SK-N-SH (cell line): ENCODE data around the gene MORN5. TPM values are rescaled to one million over a fixed set of nuclear protein-coding genes. Genes with fewer than 3 reads are reported as not detected.

Experiments
- CTCF ChIA-PET: fragments of 300-600, 350-600 bp; formaldehyde crosslinking; extraction: SDS; loops from one replicate; lab custom pipeline; 2021; lab: Yijun Ruan, JAX
- POLR2A ChIA-PET: fragments of 350-600 bp; sonication (Branson Sonifier 250); formaldehyde crosslinking; extraction: SDS; loops from one replicate; lab custom pipeline; 2020; ENCODE audit warnings: antibody characterized with exemption, inconsistent platforms; lab: Yijun Ruan, JAX
- DNase-seq: peaks from one replicate; pipeline ENCODE4 v3.0.0; 2012
- H2AFZ ChIP-seq: fragments of 200-600 bp; sonication (generic); 2 replicates; pipeline ENCODE4 v1.8.1; 2016; ENCODE audit warnings: antibody characterized with exemption, mild to moderate bottlenecking, low read depth
- H3F3A ChIP-seq: fragments of 200-600 bp; sonication (generic); replicated peaks from 2 replicates; pipeline ENCODE3; 2016; ENCODE audit warnings: antibody characterized with exemption, mild to moderate bottlenecking; ENCODE audit not compliant: insufficient read depth
- H3K27ac ChIP-seq, 2 experiments: fragments of 200-500 bp in 1 of 2; fragments of 200-600 bp in 1 of 2; sonication (Bioruptor generic) in 1 of 2; sonication (generic), shearing (Covaris generic) in 1 of 2; 2 replicates each; pipeline versions ENCODE4 v1.5.1 to v1.6.1; 2014 to 2016; ENCODE audit warnings: low read depth in 2 of 2, inconsistent platforms in 1 of 2, low read length in 1 of 2, mild to moderate bottlenecking in 1 of 2, mixed read lengths in 1 of 2
- H3K27me3 ChIP-seq: fragments of 200-600 bp; sonication (generic), shearing (Covaris generic); 2 replicates; pipeline ENCODE4 v1.6.1; 2016; ENCODE audit warnings: mixed run types; ENCODE audit not compliant: insufficient read depth
- H3K36me3 ChIP-seq, 2 experiments: fragments of 200-500 bp in 1 of 2; fragments of 200-600 bp in 1 of 2; sonication (Bioruptor generic) in 1 of 2; sonication (generic) in 1 of 2; replicated peaks in 1 of 2; 2 replicates each; pipeline versions ENCODE3 to v1.5.1; 2014 to 2016; ENCODE audit warnings: low read length in 1 of 2, mild to moderate bottlenecking in 1 of 2; ENCODE audit not compliant: insufficient read depth in 2 of 2, control insufficient read depth in 1 of 2
- H3K4me1 ChIP-seq, 2 experiments: fragments of 200-500 bp in 1 of 2; fragments of 200-600 bp in 1 of 2; sonication (Bioruptor generic) in 1 of 2; sonication (generic), shearing (Covaris generic) in 1 of 2; 2 replicates each; pipeline versions ENCODE4 v1.5.1 to v1.6.1; 2014 to 2016; ENCODE audit warnings: low read depth in 1 of 2, low read length in 1 of 2, mixed run types in 1 of 2; ENCODE audit not compliant: insufficient read depth in 2 of 2, control insufficient read depth in 1 of 2
- H3K4me2 ChIP-seq: fragments of 200-600 bp; sonication (generic), shearing (Covaris generic); 2 replicates; pipeline ENCODE4 v1.6.1; 2017; ENCODE audit warnings: mixed run types
- H3K4me3 ChIP-seq, 2 experiments: fragments of 200-500 bp in 1 of 2; fragments of 200-600 bp in 1 of 2; sonication (Bioruptor generic) in 1 of 2; sonication (generic), shearing (Covaris generic) in 1 of 2; 2 replicates each; pipeline versions ENCODE4 v1.5.1 to v1.8.1; 2014 to 2016; ENCODE audit warnings: low read depth in 2 of 2, inconsistent platforms in 1 of 2, low read length in 1 of 2, mild to moderate bottlenecking in 1 of 2, mixed read lengths in 1 of 2, moderate library complexity in 1 of 2
- H3K79me2 ChIP-seq: fragments of 200-600 bp; sonication (generic); 2 replicates; pipeline ENCODE4 v1.8.1; 2017; ENCODE audit warnings: mild to moderate bottlenecking; ENCODE audit not compliant: insufficient read depth
- H3K9ac ChIP-seq: fragments of 200-600 bp; sonication (generic); 2 replicates; pipeline ENCODE4 v1.6.1; 2017; ENCODE audit warnings: mixed run types
- H3K9me2 ChIP-seq: fragments of 200-600 bp; sonication (generic); 2 replicates; pipeline ENCODE4 v1.6.1; 2017; ENCODE audit warnings: mixed run types
- H3K9me3 ChIP-seq: fragments of 200-600 bp; sonication (generic); 2 replicates; pipeline ENCODE4 v1.6.1; 2017; ENCODE audit warnings: mixed run types, mild to moderate bottlenecking, moderate library complexity
- H4K20me1 ChIP-seq: fragments of 200-600 bp; sonication (generic); 2 replicates; pipeline ENCODE4 v1.6.1; 2017; ENCODE audit warnings: mild to moderate bottlenecking, mixed run types; ENCODE audit not compliant: insufficient read depth
- CHD2 ChIP-seq: fragments of 150-350 bp; IDR thresholded peaks from 2 replicates; pipeline ENCODE4 v1.6.1; 2018; ENCODE audit warnings: low read length; ENCODE audit not compliant: partially characterized antibody
- EP300 ChIP-seq, 2 experiments: IDR thresholded peaks; 2 replicates each; pipeline versions ENCODE4 v1.4.0 to v1.6.1; 2012; ENCODE audit warnings: borderline replicate concordance in 1 of 2, low read depth in 1 of 2, low read length in 1 of 2
- FOSL2 ChIP-seq: IDR thresholded peaks from 2 replicates; pipeline ENCODE4 v1.4.0; 2012; ENCODE audit warnings: low read depth, mild to moderate bottlenecking, moderate library complexity, borderline replicate concordance
- MAX ChIP-seq: IDR thresholded peaks from 2 replicates; pipeline ENCODE4 v1.4.0; 2012; ENCODE audit warnings: low read depth
- MEF2A ChIP-seq: IDR thresholded peaks from 2 replicates; pipeline ENCODE4 v1.4.0; 2012; ENCODE audit warnings: low read depth, borderline replicate concordance
- MXI1 ChIP-seq: IDR thresholded peaks from 2 replicates; pipeline ENCODE4 v1.6.1; 2012; ENCODE audit warnings: mild to moderate bottlenecking, low read depth, low read length, improper control_type of control experiment
- POLR2AphosphoS5 ChIP-seq: IDR thresholded peaks from 2 replicates; pipeline ENCODE4 v1.6.1; 2012; ENCODE audit warnings: low read depth, low read length
- RCOR1 ChIP-seq: fragments of 150-350 bp; IDR thresholded peaks from 2 replicates; pipeline ENCODE4 v1.6.1; 2017; ENCODE audit warnings: antibody characterized with exemption, low read length
- SMC3 ChIP-seq: IDR thresholded peaks from 2 replicates; pipeline ENCODE4 v1.6.1; 2012; ENCODE audit warnings: low read depth, low read length, improper control_type of control experiment
- TAF1 ChIP-seq: IDR thresholded peaks from 2 replicates; pipeline ENCODE4 v1.6.1; 2012; ENCODE audit warnings: low read depth, mild to moderate bottlenecking, low read length, moderate library complexity, borderline replicate concordance
- TEAD4 ChIP-seq: IDR thresholded peaks from 2 replicates; pipeline ENCODE4 v1.4.0; 2012; ENCODE audit warnings: mild to moderate bottlenecking, borderline replicate concordance; ENCODE audit not compliant: insufficient read depth
- USF1 ChIP-seq: IDR thresholded peaks from 2 replicates; pipeline ENCODE4 v1.4.0; 2012; ENCODE audit warnings: low read depth, borderline replicate concordance
- USF2 ChIP-seq: fragments of 150-350 bp; IDR thresholded peaks from 2 replicates; pipeline ENCODE4 v1.6.1; 2017; ENCODE audit warnings: antibody characterized with exemption, low read length, low read depth, borderline replicate concordance
- WGBS: methylation state at CpG from one replicate; pipeline ENCODE4 v1.1.6; 2017; ENCODE audit warnings: low lambda C conversion rate; 5-methylcytosine and 5-hydroxymethylcytosine counted together
- polyA plus RNA-seq, 3 experiments: library from polyadenylated mRNA; depleted of rRNA; stranded (reverse); fragments of >200 nt; gene quantifications; 2 replicates each; pipeline ENCODE4 v1.2.3, GENCODE V29; 2012
- TF ChIP-seq, protein P1 (sequence below): fragments of 150-350 bp; IDR thresholded peaks from 2 replicates; pipeline ENCODE4 v1.6.1; 2016; ENCODE audit warnings: mild to moderate bottlenecking, low read depth, low read length
- TF ChIP-seq, protein P2 (sequence below): IDR thresholded peaks from 2 replicates; pipeline ENCODE4; 2012
- TF ChIP-seq, protein P3 (sequence below): IDR thresholded peaks from 2 replicates; pipeline ENCODE4 v1.6.1; 2012; ENCODE audit warnings: mild to moderate bottlenecking, low read depth, low read length, moderate library complexity

MORN5 gene
- polyA plus RNA-seq, 1 of the 3 experiments (the other 2 are of a cell fraction) = not detected

DNA sequence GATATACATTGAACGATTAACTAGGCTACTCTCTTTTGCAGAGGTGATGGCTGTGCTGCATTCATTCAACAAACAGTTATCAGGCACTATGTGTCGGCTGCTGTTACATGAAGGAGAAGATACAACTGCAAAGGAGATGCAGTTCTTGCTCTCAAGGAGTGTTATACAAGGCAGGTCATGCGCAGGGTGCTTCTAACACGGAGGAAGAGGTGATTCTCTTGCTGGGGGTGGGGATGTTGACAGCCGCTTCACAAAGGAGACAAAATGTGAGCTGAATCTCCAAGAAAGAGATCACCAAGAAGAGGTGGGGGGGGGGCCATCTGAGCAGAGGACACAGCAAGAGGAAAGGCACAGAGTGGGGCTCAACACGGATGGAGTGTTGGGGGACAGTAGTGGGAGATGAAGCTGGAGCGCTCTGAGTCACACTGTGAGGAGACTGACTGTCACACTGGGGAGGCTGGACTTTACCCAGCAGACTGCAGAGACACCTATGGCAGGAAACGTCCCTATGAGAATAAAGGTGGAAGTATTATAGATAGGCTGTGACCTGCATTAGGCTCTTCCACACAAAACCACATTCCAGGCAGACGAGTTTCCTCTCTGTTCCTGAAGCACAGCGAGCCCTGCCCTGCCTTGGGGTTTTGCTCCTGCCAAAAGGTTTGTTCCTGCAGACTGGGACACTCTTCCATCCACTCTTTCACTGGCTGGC lies 21.0 kb upstream of the MORN5 start:
- no peaks in the 10 kb centered on the region for H3K79me2 ChIP-seq
- WGBS = 81% methylated on average over 10 of the region's 10 CpGs
- CTCF ChIA-PET = interaction anchor here (1.1 to 2.4 kb wide), 4 partner anchors 13 to 203 kb away, joined by 3 to 13 read pairs (median 5); partner anchors contain the start of genes MORN5 and NDUFA8
- H3K9me2 ChIP-seq = no peaks in the 10 kb centered on the region
- no peak overlapping the region for H3K27ac ChIP-seq
- no peak overlapping the region for H3K4me3 ChIP-seq
- H3K9me3 ChIP-seq = no peaks in the 10 kb centered on the region
- H3K27me3 ChIP-seq = no peaks in the 10 kb centered on the region
- H3K36me3 ChIP-seq = peaks cover 2 to 22% of the 10 kb centered on the region in 2 experiments
- H3K4me2 ChIP-seq = no peak overlapping the region
- H4K20me1 ChIP-seq = no peaks in the 10 kb centered on the region
- H2AFZ ChIP-seq = no peak overlapping the region
- no peak overlapping the region for H3K9ac ChIP-seq
- no peaks in the 10 kb centered on the region for H3F3A ChIP-seq
- no peak for DNase-seq
- TF ChIP-seq USF2 = no peak
- TF ChIP-seq, protein P1, sequence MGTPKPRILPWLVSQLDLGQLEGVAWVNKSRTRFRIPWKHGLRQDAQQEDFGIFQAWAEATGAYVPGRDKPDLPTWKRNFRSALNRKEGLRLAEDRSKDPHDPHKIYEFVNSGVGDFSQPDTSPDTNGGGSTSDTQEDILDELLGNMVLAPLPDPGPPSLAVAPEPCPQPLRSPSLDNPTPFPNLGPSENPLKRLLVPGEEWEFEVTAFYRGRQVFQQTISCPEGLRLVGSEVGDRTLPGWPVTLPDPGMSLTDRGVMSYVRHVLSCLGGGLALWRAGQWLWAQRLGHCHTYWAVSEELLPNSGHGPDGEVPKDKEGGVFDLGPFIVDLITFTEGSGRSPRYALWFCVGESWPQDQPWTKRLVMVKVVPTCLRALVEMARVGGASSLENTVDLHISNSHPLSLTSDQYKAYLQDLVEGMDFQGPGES = no peak
- no peak for TF ChIP-seq USF1
- no peak for TF ChIP-seq RCOR1
- no peak for TF ChIP-seq FOSL2
- TF ChIP-seq POLR2AphosphoS5 = no peak
- no peak for TF ChIP-seq CHD2
- TF ChIP-seq EP300 (IDR thresholded peaks at IDR 0.05; ENCODE audit: borderline replicate concordance in 1 of 2, low read depth in 1 of 2, low read length in 1 of 2) = no peak
- TF ChIP-seq MXI1 = no peak
- TF ChIP-seq TAF1 = no peak
- POLR2A ChIA-PET = no interaction called here
- H3K4me1 ChIP-seq = no peaks in the 10 kb centered on the region; a peak in 1 of 4 replicates

DNA sequence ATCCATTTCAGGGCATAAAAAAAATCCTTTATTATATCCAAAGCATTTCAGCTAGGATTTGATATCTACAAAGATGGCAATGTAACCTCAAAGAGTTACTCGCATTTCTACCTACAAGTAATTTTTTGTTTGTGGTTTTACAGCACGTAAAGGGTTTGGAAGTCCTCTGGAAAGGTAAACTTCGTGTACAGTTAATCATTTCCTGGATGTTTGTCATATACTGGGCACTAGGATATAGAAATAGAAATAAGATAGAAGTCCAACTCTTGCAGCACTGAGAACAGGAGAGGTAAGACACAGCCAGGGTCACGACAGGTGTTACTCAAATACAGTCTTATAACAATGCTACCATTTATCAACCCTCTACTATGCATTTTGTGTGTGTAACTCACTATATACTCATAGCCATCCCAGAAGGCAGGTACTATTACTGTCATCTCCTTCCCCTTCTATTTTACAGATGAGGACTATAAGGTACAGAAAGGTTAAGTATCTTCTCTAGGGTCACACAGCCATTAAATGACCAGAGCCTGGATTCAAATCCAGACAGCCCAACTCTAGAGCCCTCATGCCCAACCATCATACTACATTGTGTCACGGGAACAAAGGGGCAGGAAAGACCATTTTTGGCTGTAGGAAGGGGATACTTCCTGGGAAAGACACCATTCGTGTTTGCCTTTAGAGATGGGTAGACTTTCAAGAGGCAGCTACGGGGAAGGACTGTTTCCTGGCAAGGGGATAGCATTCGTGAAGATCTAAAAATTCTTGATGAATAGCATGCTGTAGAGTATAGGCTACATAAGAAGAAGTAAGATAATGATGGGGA lies 19.1 kb upstream of the MORN5 start:
- ChIA-PET CTCF (interaction anchor here (1.1 to 2.4 kb wide), 5 partner anchors 15 to 210 kb away, joined by 3 to 13 read pairs (median 4); partner anchors contain the start of genes MORN5 and NDUFA8), POLR2A (no interaction called here)
- Histone ChIP-seq H3K9me2 (no peaks in the 10 kb centered on the region), H3K27ac (no peak overlapping the region), H3K4me3 (no peak overlapping the region), H3K36me3 (peaks cover 10 to 37% of the 10 kb centered on the region in 2 experiments), H4K20me1 (no peaks in the 10 kb centered on the region), H3K4me2 (no peak overlapping the region), H3K79me2 (no peaks in the 10 kb centered on the region), H3K27me3 (no peaks in the 10 kb centered on the region), H3F3A (no peaks in the 10 kb centered on the region), H3K4me1 (no peaks in the 10 kb centered on the region), H3K9ac (no peak overlapping the region), H2AFZ (no peak overlapping the region), H3K9me3 (no peaks in the 10 kb centered on the region)
- 89% methylated on average over 8 of the region's 8 CpGs for WGBS
- no peak for DNase-seq
- no peak for TF ChIP-seq SMC3
- TF ChIP-seq MEF2A = no peak
- no peak for TF ChIP-seq TEAD4
- TF ChIP-seq MAX = no peak
- TF ChIP-seq, protein P2, sequence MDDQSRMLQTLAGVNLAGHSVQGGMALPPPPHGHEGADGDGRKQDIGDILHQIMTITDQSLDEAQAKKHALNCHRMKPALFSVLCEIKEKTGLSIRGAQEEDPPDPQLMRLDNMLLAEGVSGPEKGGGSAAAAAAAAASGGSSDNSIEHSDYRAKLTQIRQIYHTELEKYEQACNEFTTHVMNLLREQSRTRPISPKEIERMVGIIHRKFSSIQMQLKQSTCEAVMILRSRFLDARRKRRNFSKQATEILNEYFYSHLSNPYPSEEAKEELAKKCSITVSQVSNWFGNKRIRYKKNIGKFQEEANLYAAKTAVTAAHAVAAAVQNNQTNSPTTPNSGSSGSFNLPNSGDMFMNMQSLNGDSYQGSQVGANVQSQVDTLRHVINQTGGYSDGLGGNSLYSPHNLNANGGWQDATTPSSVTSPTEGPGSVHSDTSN = no peak
- TF ChIP-seq POLR2AphosphoS5 = no peak
- TF ChIP-seq, protein P3, sequence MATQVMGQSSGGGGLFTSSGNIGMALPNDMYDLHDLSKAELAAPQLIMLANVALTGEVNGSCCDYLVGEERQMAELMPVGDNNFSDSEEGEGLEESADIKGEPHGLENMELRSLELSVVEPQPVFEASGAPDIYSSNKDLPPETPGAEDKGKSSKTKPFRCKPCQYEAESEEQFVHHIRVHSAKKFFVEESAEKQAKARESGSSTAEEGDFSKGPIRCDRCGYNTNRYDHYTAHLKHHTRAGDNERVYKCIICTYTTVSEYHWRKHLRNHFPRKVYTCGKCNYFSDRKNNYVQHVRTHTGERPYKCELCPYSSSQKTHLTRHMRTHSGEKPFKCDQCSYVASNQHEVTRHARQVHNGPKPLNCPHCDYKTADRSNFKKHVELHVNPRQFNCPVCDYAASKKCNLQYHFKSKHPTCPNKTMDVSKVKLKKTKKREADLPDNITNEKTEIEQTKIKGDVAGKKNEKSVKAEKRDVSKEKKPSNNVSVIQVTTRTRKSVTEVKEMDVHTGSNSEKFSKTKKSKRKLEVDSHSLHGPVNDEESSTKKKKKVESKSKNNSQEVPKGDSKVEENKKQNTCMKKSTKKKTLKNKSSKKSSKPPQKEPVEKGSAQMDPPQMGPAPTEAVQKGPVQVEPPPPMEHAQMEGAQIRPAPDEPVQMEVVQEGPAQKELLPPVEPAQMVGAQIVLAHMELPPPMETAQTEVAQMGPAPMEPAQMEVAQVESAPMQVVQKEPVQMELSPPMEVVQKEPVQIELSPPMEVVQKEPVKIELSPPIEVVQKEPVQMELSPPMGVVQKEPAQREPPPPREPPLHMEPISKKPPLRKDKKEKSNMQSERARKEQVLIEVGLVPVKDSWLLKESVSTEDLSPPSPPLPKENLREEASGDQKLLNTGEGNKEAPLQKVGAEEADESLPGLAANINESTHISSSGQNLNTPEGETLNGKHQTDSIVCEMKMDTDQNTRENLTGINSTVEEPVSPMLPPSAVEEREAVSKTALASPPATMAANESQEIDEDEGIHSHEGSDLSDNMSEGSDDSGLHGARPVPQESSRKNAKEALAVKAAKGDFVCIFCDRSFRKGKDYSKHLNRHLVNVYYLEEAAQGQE = no peak
